Ovary (tissue), 9 donors: ENCODE results near the gene PCBP3. TPM values are rescaled to one million over a fixed set of nuclear protein-coding genes. Genes with fewer than 3 reads are reported as not detected.

Experiments used
- DNase-seq, 5 donors: peaks; one replicate each; pipeline ENCODE4 v3.0.0-alpha.2; 2019 to 2020
- H3K27ac ChIP-seq, 2 donors: fragments of 200-600 bp; one replicate each; pipeline versions ENCODE4 v1.5.1 to v1.8.0; 2019 to 2022
- H3K27me3 ChIP-seq: fragments of 200-600 bp; one replicate; pipeline ENCODE4 v1.8.0; 2022
- H3K36me3 ChIP-seq: fragments of 200-600 bp; sonication (generic); one replicate; pipeline ENCODE4 v1.5.1; 2019
- H3K4me1 ChIP-seq: one replicate; pipeline ENCODE4 v1.8.1; 2013; ENCODE audit warnings: mild to moderate bottlenecking, moderate library complexity; ENCODE audit not compliant: insufficient read depth
- H3K4me3 ChIP-seq: fragments of 200-600 bp; sonication (generic); one replicate; pipeline ENCODE4 v1.5.1; 2017
- H3K9me3 ChIP-seq, 2 donors: fragments of 200-600 bp in 1 of 2; sonication (generic) in 1 of 2; one replicate each; pipeline versions ENCODE4 v1.5.1 to v1.8.1; 2013 to 2019; ENCODE audit warnings: mild to moderate bottlenecking in 1 of 2, moderate library complexity in 1 of 2
- EP300 ChIP-seq: sonication (generic); formaldehyde crosslinking; IDR thresholded peaks from one replicate; pipeline ENCODE4 v1.6.1; 2017; ENCODE audit warnings: antibody characterized with exemption
- POLR2A ChIP-seq: fragments of 450-650 bp; IDR thresholded peaks from one replicate; pipeline ENCODE4 v1.6.1; 2017; ENCODE audit warnings: antibody characterized with exemption, mild to moderate bottlenecking, moderate library complexity
- WGBS, 3 donors: extraction: QIAGEN DNeasy Blood & Tissue Kit in 1 of 3; methylation state at CpG; one replicate each; pipeline versions ENCODE4 v1.1.5 to v1.1.7; 2013 to 2017; 5-methylcytosine and 5-hydroxymethylcytosine counted together
- intact Hi-C, 4 donors: fragments of 100-400 bp; cut with DNase I; formaldehyde crosslinking; loops; one replicate each; pipeline versions ENCODE4 v1.11.0 to v1.15.1; 2022 to 2023
- polyA plus RNA-seq, 2 donors: library from polyadenylated mRNA; stranded (reverse); fragments of 200-250 nt in 1 of 2; fragments of 350-450 nt in 1 of 2; fragmentation: Illumina TruSeq in 1 of 2; extraction: RNeasy Lipid Tissue Mini Kit (QIAGEN cat#74804) in 1 of 2; gene quantifications; one replicate each; pipeline ENCODE4 v1.2.3, GENCODE V29; 2013 to 2014
- total RNA-seq, 7 donors: library from RNA; depleted of rRNA in 2 of 7; stranded (reverse); fragments of >200 nt in 2 of 7; fragmentation: NEBNext Ultra II Directional in 3 of 7; extraction: Animal tissue kit (Norgen Biotek cat#: 25700) in 3 of 7; gene quantifications; one replicate each; pipeline versions ENCODE4 v1.1.0 to v1.2.4, GENCODE V29; 2016 to 2023
- TF ChIP-seq, protein P1 (sequence below), 3 donors: fragments of 450-650 bp in 2 of 3; fragments of 200-600 bp in 1 of 3; IDR thresholded peaks; one replicate each; pipeline versions ENCODE4 v1.5.1 to v1.8.0; 2016 to 2022; ENCODE audit warnings: antibody characterized with exemption in 3 of 3, mild to moderate bottlenecking in 1 of 3
- donor health status: DM: no; HTN: no; CAD: no; lungs with moderate emphysema.
- donor health status: DM: no; HTN: no; CAD: no.
- donor health status: Bipolar disorder and iron deficiency.
- donor health status: DM: yes; HTN: yes; CAD: no.
- donor health status: DM: no; HTN: no; CAD: no.
- donor health status: DM: yes; HTN: yes; CAD: no.

PCBP3 gene
- total and polyA plus RNA-seq, 9 donors = 2.4 to 10.1 (median 5.4) TPM

DNA sequence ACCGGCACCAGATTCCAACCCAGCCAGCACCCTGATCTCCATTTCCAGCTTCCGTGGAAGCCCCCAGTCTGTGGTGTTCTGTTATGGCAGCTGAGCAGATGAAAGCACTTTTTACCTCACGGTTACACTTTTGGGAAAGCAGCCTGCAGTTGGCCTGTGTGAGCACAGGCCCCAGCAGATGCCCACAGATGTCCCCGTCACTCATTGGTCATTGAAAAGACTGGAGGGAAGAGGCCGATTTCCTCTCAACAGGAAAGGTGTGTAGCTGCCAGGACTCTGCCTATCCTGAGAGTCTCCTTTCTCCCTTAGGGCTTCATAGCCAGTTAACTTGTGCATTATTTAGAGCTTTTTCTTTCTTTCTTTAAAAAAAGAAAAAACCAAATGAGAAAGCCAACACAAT is 123.0 kb downstream of the PCBP3 start:
- intact Hi-C loops = no loop called here
- no peak for DNase-seq
- Histone ChIP-seq H3K27me3 (no peaks in the 10 kb centered on the region), H3K27ac (no peak overlapping the region), H3K9me3 (no peaks in the 10 kb centered on the region), H3K4me3 (no peak overlapping the region), H3K4me1 (no peaks in the 10 kb centered on the region), H3K36me3 (no peaks in the 10 kb centered on the region)
- WGBS, 3 donors = 88 to 90% (median 89%) methylated on average over 5 of the region's 5 CpGs
- TF ChIP-seq, protein P1, sequence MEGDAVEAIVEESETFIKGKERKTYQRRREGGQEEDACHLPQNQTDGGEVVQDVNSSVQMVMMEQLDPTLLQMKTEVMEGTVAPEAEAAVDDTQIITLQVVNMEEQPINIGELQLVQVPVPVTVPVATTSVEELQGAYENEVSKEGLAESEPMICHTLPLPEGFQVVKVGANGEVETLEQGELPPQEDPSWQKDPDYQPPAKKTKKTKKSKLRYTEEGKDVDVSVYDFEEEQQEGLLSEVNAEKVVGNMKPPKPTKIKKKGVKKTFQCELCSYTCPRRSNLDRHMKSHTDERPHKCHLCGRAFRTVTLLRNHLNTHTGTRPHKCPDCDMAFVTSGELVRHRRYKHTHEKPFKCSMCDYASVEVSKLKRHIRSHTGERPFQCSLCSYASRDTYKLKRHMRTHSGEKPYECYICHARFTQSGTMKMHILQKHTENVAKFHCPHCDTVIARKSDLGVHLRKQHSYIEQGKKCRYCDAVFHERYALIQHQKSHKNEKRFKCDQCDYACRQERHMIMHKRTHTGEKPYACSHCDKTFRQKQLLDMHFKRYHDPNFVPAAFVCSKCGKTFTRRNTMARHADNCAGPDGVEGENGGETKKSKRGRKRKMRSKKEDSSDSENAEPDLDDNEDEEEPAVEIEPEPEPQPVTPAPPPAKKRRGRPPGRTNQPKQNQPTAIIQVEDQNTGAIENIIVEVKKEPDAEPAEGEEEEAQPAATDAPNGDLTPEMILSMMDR (IDR thresholded peaks at IDR 0.05) = no peak
- TF ChIP-seq EP300 (no peak), POLR2A (no peak)

- no peak for DNase-seq
- H3K27ac ChIP-seq = no peak overlapping the region
- TF ChIP-seq POLR2A (no peak), EP300 (no peak)
- TF ChIP-seq, protein P1 (IDR thresholded peaks at IDR 0.05) = no peak
- H3K27me3 ChIP-seq = no peaks in the 10 kb centered on the region
- intact Hi-C loops = no loop called here
- WGBS, 3 donors = 82 to 85% (median 84%) methylated on average over 13 of the region's 13 CpGs
- H3K4me1 ChIP-seq = no peaks in the 10 kb centered on the region
- H3K4me3 ChIP-seq = no peak overlapping the region
- no peaks in the 10 kb centered on the region for H3K36me3 ChIP-seq
- no peaks in the 10 kb centered on the region for H3K9me3 ChIP-seq
Observed at GRCh38 chr21:45767071-45768006, 123.8 kb downstream of the PCBP3 start.

GRCh38 chr21:45768011-45768739 is 124.7 kb downstream of the PCBP3 start:
- Histone ChIP-seq H3K9me3 (no peaks in the 10 kb centered on the region), H3K27ac (no peak overlapping the region), H3K4me1 (no peaks in the 10 kb centered on the region), H3K4me3 (no peak overlapping the region), H3K27me3 (no peaks in the 10 kb centered on the region), H3K36me3 (no peaks in the 10 kb centered on the region)
- intact Hi-C loops = no loop called here
- WGBS, 3 donors = 13 to 21% (median 16%) methylated on average over 11 of the region's 11 CpGs
- DNase-seq = no peak
- TF ChIP-seq, protein P1 (IDR thresholded peaks at IDR 0.05) = no peak

DNA sequence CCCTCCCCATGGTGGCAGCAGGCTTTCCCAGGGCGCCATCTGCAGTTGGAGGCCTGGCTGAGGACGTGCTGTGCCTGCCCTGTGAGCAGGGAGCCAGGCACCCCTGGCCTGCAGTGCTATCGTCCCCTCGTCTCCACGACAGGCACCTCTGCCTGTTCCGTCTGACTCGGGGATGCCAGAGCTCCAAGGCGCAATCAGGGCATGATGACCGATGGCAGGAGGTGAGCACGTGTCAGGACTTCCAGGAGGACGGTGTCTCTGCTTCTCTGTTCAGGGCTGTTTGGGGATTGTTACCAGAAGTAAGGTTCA is 125.2 kb downstream of the PCBP3 start:
- Histone ChIP-seq H3K27me3 (no peaks in the 10 kb centered on the region), H3K27ac (no peak overlapping the region), H3K4me3 (no peak overlapping the region), H3K9me3 (no peaks in the 10 kb centered on the region), H3K36me3 (no peaks in the 10 kb centered on the region), H3K4me1 (no peaks in the 10 kb centered on the region)
- intact Hi-C loops = no loop called here
- DNase-seq = no peak
- TF ChIP-seq POLR2A = no peak
- TF ChIP-seq, protein P1 (IDR thresholded peaks at IDR 0.05) = no peak
- no peak for TF ChIP-seq EP300
- 78 to 81% (median 80%) methylated on average over 11 of the region's 11 CpGs for WGBS, 3 donors
